HCT116 (cell line): Measurements from ENCODE around the gene DNAJC6. TPM values are rescaled to one million over a fixed set of nuclear protein-coding genes. Genes with fewer than 3 reads are reported as not detected.

Experiments used
- ATAC-seq: fragments of 200-7000 bp; cut with Tn5 transposase; 2 replicates; pipeline ENCODE4 v1.9.1; 2020; ENCODE audit warnings: mild to moderate bottlenecking, moderate library complexity
- BruUV-seq: library from RNA; stranded (reverse); fragments of 400-500 nt; replicated peaks from 2 replicates; lab custom pipeline; 2021; lab: Mats Ljungman, UMichigan
- CTCF ChIA-PET: fragments of 300-600 bp; sonication (Branson Sonifier 250); formaldehyde crosslinking; loops from one replicate; lab custom pipeline; 2021; ENCODE audit warnings: antibody characterized with exemption; lab: Charles Lee
- POLR2A ChIA-PET: fragments of 300-600, 350-600 bp; sonication (Branson Sonifier 250); formaldehyde crosslinking; loops from one replicate; lab custom pipeline; 2021; ENCODE audit warnings: antibody characterized with exemption; lab: Charles Lee
- RAD21 ChIA-PET, 2 experiments: fragments of 300-600 bp; sonication (Branson Sonifier 250); formaldehyde crosslinking; loops; one replicate each; lab custom pipeline; 2023; ENCODE audit warnings: low total read pairs in 2 of 2; ENCODE audit not compliant: uncharacterized antibody in 2 of 2, unreplicated experiment in 2 of 2, low non-redundant PET in 1 of 2; lab: Charles Lee
- DNase-seq: peaks from one replicate; pipeline ENCODE4 v3.0.0-alpha.2; 2010; ENCODE audit warnings: low read depth, low spot score
- H2AFZ ChIP-seq: fragments of 200-600 bp; shearing (Covaris generic), sonication (generic); 2 replicates; pipeline ENCODE4 v1.6.1; 2017; ENCODE audit warnings: low read depth, mixed run types, mixed read lengths, antibody characterized with exemption, low read length; ENCODE audit not compliant: poor library complexity, severe bottlenecking
- H3K27ac ChIP-seq: 2 replicates; pipeline ENCODE4 v1.5.1; 2012; ENCODE audit warnings: low read depth, low read length
- H3K27me3 ChIP-seq: fragments of 200-600 bp; sonication (generic); 2 replicates; pipeline ENCODE4 v1.6.1; 2016; ENCODE audit warnings: mixed run types, low read length, mixed read lengths; ENCODE audit not compliant: insufficient read depth
- H3K36me3 ChIP-seq, 2 experiments: fragments of 200-500 bp in 1 of 2; fragments of 200-600 bp in 1 of 2; sonication (Bioruptor generic) in 1 of 2; sonication (generic) in 1 of 2; 2 replicates each; pipeline versions ENCODE4 v1.5.1 to v1.6.1; 2014 to 2016; ENCODE audit warnings: low read length in 2 of 2, inconsistent platforms in 1 of 2, mixed read lengths in 1 of 2, mixed run types in 1 of 2; ENCODE audit not compliant: insufficient read depth in 2 of 2, control insufficient read depth in 1 of 2
- H3K4me1 ChIP-seq, 2 experiments: fragments of 200-600 bp in 1 of 2; sonication (generic) in 1 of 2; 2 replicates each; pipeline versions ENCODE4 v1.5.1 to v1.6.1; 2012 to 2017; ENCODE audit warnings: low read length in 2 of 2, inconsistent platforms in 1 of 2, mild to moderate bottlenecking in 1 of 2, mixed read lengths in 1 of 2, mixed run types in 1 of 2, moderate library complexity in 1 of 2; ENCODE audit not compliant: insufficient read depth in 2 of 2, control insufficient read depth in 1 of 2
- H3K4me2 ChIP-seq: fragments of 200-600 bp; sonication (generic); 2 replicates; pipeline ENCODE4 v1.6.1; 2017; ENCODE audit warnings: mixed run types, low read length, mixed read lengths
- H3K4me3 ChIP-seq, 2 experiments: fragments of 200-600 bp in 1 of 2; sonication (generic) in 1 of 2; replicated peaks in 1 of 2; 2 replicates each; pipeline ENCODE4 v1.5.1; 2011 to 2016; ENCODE audit warnings: low read length in 2 of 2, control low read depth in 1 of 2, low read depth in 1 of 2, mild to moderate bottlenecking in 1 of 2, mixed read lengths in 1 of 2, mixed run types in 1 of 2
- H3K79me2 ChIP-seq: fragments of 200-600 bp; sonication (generic); 2 replicates; pipeline ENCODE4 v1.6.1; 2017; ENCODE audit warnings: mild to moderate bottlenecking, mixed run types, low read length, moderate library complexity, mixed read lengths; ENCODE audit not compliant: insufficient read depth
- H3K9ac ChIP-seq: fragments of 200-600 bp; sonication (generic); 2 replicates; pipeline ENCODE4 v1.6.1; 2016; ENCODE audit warnings: low read length, mixed read lengths
- H3K9me2 ChIP-seq: fragments of 200-600 bp; sonication (generic), shearing (Covaris generic); 2 replicates; pipeline ENCODE4 v1.6.1; 2017; ENCODE audit warnings: mixed run types, mild to moderate bottlenecking, moderate library complexity; ENCODE audit not compliant: insufficient read depth
- H3K9me3 ChIP-seq, 2 experiments: fragments of 200-500 bp in 1 of 2; fragments of 200-600 bp in 1 of 2; sonication (Bioruptor generic) in 1 of 2; sonication (generic) in 1 of 2; 2 replicates each; pipeline ENCODE4 v1.6.1; 2014 to 2017; ENCODE audit warnings: low read length in 2 of 2, mixed read lengths in 2 of 2, inconsistent platforms in 1 of 2, low read depth in 1 of 2, mild to moderate bottlenecking in 1 of 2, mixed run types in 1 of 2, moderate library complexity in 1 of 2; ENCODE audit not compliant: control insufficient read depth in 1 of 2, insufficient read depth in 1 of 2
- H4K20me1 ChIP-seq: fragments of 200-600 bp; sonication (generic), shearing (Covaris generic); 2 replicates; pipeline ENCODE4 v1.6.1; 2017; ENCODE audit warnings: mixed run types, mild to moderate bottlenecking, moderate library complexity; ENCODE audit not compliant: insufficient read depth
- ATF3 ChIP-seq: IDR thresholded peaks from 2 replicates; pipeline ENCODE4 v1.6.1; 2012
- CEBPB ChIP-seq: IDR thresholded peaks from 2 replicates; pipeline ENCODE4 v1.6.1; 2012; ENCODE audit warnings: low read depth
- CTCF ChIP-seq, 3 experiments: fragments of 200-600 bp in 1 of 3; sonication (generic) in 1 of 3; IDR thresholded peaks in 2 of 3; conservative IDR thresholded peaks in 1 of 3; 2 replicates each; pipeline ENCODE4 v1.5.1; 2012 to 2017; ENCODE audit warnings: low read depth in 2 of 3, low read length in 2 of 3, antibody characterized with exemption in 1 of 3, borderline replicate concordance in 1 of 3, control low read depth in 1 of 3, mild to moderate bottlenecking in 1 of 3, mixed read lengths in 1 of 3, mixed run types in 1 of 3, moderate library complexity in 1 of 3; ENCODE audit not compliant: insufficient read depth in 1 of 3
- EGR1 ChIP-seq: IDR thresholded peaks from 2 replicates; pipeline ENCODE4 v1.6.1; 2012; ENCODE audit warnings: low read depth
- ELF1 ChIP-seq: IDR thresholded peaks from 2 replicates; pipeline ENCODE4 v1.6.1; 2012; ENCODE audit warnings: low read depth, borderline replicate concordance
- EZH2 ChIP-seq: fragments of 200-600 bp; sonication (generic); IDR thresholded peaks from 2 replicates; pipeline ENCODE4 v1.6.1; 2017; ENCODE audit warnings: antibody characterized with exemption, mixed run types
- EZH2phosphoT487 ChIP-seq: fragments of 200-600 bp; IDR thresholded peaks from 2 replicates; pipeline ENCODE4 v1.6.1; 2018; ENCODE audit warnings: antibody characterized with exemption, borderline replicate concordance
- FOSL1 ChIP-seq: IDR thresholded peaks from 2 replicates; pipeline ENCODE4 v1.6.1; 2012; ENCODE audit warnings: low read depth
- MAX ChIP-seq: IDR thresholded peaks from 2 replicates; pipeline ENCODE4 v1.6.1; 2012
- POLR2A ChIP-seq: IDR thresholded peaks from 2 replicates; pipeline ENCODE4 v1.7.0; 2011; ENCODE audit warnings: borderline replicate concordance; ENCODE audit not compliant: insufficient read depth, insufficient read length; ENCODE audit errors: extremely low read depth
- RAD21 ChIP-seq: IDR thresholded peaks from 2 replicates; pipeline ENCODE4 v1.6.1; 2012; ENCODE audit warnings: low read depth, mild to moderate bottlenecking
- ZBTB33 ChIP-seq: IDR thresholded peaks from 2 replicates; pipeline ENCODE4 v1.6.1; 2011; ENCODE audit warnings: mild to moderate bottlenecking, low read length, moderate library complexity; ENCODE audit not compliant: insufficient replicate concordance; ENCODE audit errors: extremely low read depth
- ZNF274 ChIP-seq: fragments of 200-500 bp; sonication (Bioruptor generic); IDR thresholded peaks from 2 replicates; pipeline ENCODE4 v1.6.1; 2014; ENCODE audit warnings: mild to moderate bottlenecking, low read depth, low read length, inconsistent platforms
- intact Hi-C: fragments of 100-400 bp; cut with micrococcal nuclease; formaldehyde crosslinking; loops from 2 replicates; pipeline ENCODE4 v1.10.0; 2022
- total RNA-seq: library from RNA; stranded (reverse); gene quantifications from one replicate; pipeline ENCODE4 v1.2.1, GENCODE V29; 2021; ENCODE audit not compliant: unreplicated experiment

DNAJC6 gene
- total RNA-seq, 1 experiment from 2014 or later: 9.0 TPM

GRCh38 chr1:65269612-65270011 is 39.7 kb upstream of the DNAJC6 start:
- DNase-seq (no peak), ATAC-seq (no peak)
- Histone ChIP-seq H3K79me2 (no peaks in the 10 kb centered on the region), H3K9ac (no peak overlapping the region), H3K4me3 (no peak overlapping the region), H3K4me2 (no peak overlapping the region)
- ChIA-PET CTCF (no interaction called here), RAD21 (no interaction called here)
- intact Hi-C loops: no loop called here
- TF ChIP-seq ATF3: no peak
- peak in 1 of 3 experiments; percentile 22; a peak in 1 of 6 replicates for TF ChIP-seq CTCF (IDR thresholded peaks at IDR 0.05 in 2 of 3, conservative IDR thresholded peaks at IDR 0.05 in 1 of 3; ENCODE audit: borderline replicate concordance in 1 of 3, insufficient read depth in 1 of 3, low read depth in 2 of 3, low read length in 2 of 3)
- no peak for TF ChIP-seq MAX
- TF ChIP-seq EZH2: no peak
- TF ChIP-seq RAD21: peak; percentile 25; the same call in 1 of the 2 replicates
- no peak for TF ChIP-seq CEBPB
- no peak for TF ChIP-seq EZH2phosphoT487
- TF ChIP-seq ZBTB33: no peak
- no peak for TF ChIP-seq ELF1
- no peak for TF ChIP-seq FOSL1
- TF ChIP-seq ZNF274: no peak
- no peak for TF ChIP-seq POLR2A
- no peak for TF ChIP-seq EGR1
- TF ChIP-seq, all 23 proteins: peak for 2
- Histone ChIP-seq H2AFZ (no peak overlapping the region), H3K27me3 (no peaks in the 10 kb centered on the region), H4K20me1 (no peaks in the 10 kb centered on the region), H3K9me2 (no peaks in the 10 kb centered on the region), H3K36me3 (no peaks in the 10 kb centered on the region), H3K4me1 (no peaks in the 10 kb centered on the region), H3K27ac (no peak overlapping the region), H3K9me3 (no peaks in the 10 kb centered on the region)
- POLR2A ChIA-PET: no interaction called here
- no TSS peak for BruUV-seq
